Measurements from ENCODE around the gene LRRC63. TPM values are rescaled to one million over a fixed set of nuclear protein-coding genes. Genes with fewer than 3 reads are reported as not detected.

LRRC63 gene
- polyA plus RNA-seq, 1 of the 3 experiments (the other 2 are of a cell fraction) = 0.03 TPM

DNA sequence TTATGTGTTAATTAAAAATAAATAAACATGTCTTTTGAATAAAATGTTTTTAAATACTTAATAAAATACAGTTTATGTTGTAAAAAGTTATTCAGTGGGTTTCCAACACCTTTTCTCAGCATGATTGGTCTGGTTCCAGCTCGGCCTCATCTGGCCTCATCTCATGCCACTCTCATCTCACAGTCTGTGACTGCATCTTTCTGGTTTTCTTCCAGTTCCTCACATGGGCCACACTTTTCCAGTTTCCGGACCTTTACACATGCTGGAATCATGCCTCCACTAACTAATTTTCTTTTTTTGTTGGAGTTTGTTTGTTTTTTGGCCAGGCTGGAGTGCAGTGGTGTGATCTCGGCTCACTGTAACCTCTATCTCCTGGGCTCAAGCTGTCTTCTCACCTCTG, 92.8 kb downstream of the LRRC63 start:
- no peaks in the 10 kb centered on the region for H3K79me2 ChIP-seq (ENCODE audit: insufficient read depth)
- ChIA-PET CTCF (interaction anchor here (1.0 kb wide), 1 partner anchor 24 kb away, joined by 3 read pairs; no protein-coding TSS in a partner anchor), POLR2A (no interaction called here)
- no peak overlapping the region for H3K4me2 ChIP-seq
- no peaks in the 10 kb centered on the region for H4K20me1 ChIP-seq (ENCODE audit: insufficient read depth)
- H3K9me2 ChIP-seq = no peaks in the 10 kb centered on the region
- H2AFZ ChIP-seq (ENCODE audit: low read depth) = no peak overlapping the region
- no peaks in the 10 kb centered on the region for H3K4me1 ChIP-seq (ENCODE audit: control insufficient read depth in 1 of 2, insufficient read depth in 2 of 2, low read depth in 1 of 2, low read length in 1 of 2)
- no peaks in the 10 kb centered on the region for H3K36me3 ChIP-seq (replicated peaks in 1 of 2; ENCODE audit: control insufficient read depth in 1 of 2, insufficient read depth in 2 of 2, low read length in 1 of 2)
- no peaks in the 10 kb centered on the region for H3K27me3 ChIP-seq (ENCODE audit: insufficient read depth)
- H3K9me3 ChIP-seq = no peaks in the 10 kb centered on the region
- no peak overlapping the region for H3K27ac ChIP-seq (ENCODE audit: low read depth in 2 of 2, low read length in 1 of 2)
- DNase-seq = no peak
- H3K4me3 ChIP-seq (ENCODE audit: low read depth in 2 of 2, low read length in 1 of 2) = no peak overlapping the region
- no peaks in the 10 kb centered on the region for H3F3A ChIP-seq (replicated peaks; ENCODE audit: insufficient read depth)
- TF ChIP-seq NFIC (IDR thresholded peaks at IDR 0.05; ENCODE audit: borderline replicate concordance) (no peak), SIN3A (IDR thresholded peaks at IDR 0.05; ENCODE audit: borderline replicate concordance, low read depth, low read length) (no peak), YY1 (IDR thresholded peaks at IDR 0.05; ENCODE audit: low read depth) (no peak), RCOR1 (IDR thresholded peaks at IDR 0.05; ENCODE audit: low read length) (no peak), RFX5 (IDR thresholded peaks at IDR 0.05; ENCODE audit: low read length) (no peak), CHD2 (IDR thresholded peaks at IDR 0.05; ENCODE audit: low read length, partially characterized antibody) (no peak), TCF12 (IDR thresholded peaks at IDR 0.05) (no peak), EZH2phosphoT487 (IDR thresholded peaks at IDR 0.05; ENCODE audit: borderline replicate concordance, low read depth) (no peak), JUND (IDR thresholded peaks at IDR 0.05) (no peak)
- TF ChIP-seq, protein P1, sequence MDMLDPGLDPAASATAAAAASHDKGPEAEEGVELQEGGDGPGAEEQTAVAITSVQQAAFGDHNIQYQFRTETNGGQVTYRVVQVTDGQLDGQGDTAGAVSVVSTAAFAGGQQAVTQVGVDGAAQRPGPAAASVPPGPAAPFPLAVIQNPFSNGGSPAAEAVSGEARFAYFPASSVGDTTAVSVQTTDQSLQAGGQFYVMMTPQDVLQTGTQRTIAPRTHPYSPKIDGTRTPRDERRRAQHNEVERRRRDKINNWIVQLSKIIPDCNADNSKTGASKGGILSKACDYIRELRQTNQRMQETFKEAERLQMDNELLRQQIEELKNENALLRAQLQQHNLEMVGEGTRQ (IDR thresholded peaks at IDR 0.05; ENCODE audit: borderline replicate concordance, low read depth, low read length) = no peak
- 67% methylated on average over 3 of the region's 3 CpGs for WGBS (ENCODE audit: low lambda C conversion rate)
- no peak overlapping the region for H3K9ac ChIP-seq

DNA sequence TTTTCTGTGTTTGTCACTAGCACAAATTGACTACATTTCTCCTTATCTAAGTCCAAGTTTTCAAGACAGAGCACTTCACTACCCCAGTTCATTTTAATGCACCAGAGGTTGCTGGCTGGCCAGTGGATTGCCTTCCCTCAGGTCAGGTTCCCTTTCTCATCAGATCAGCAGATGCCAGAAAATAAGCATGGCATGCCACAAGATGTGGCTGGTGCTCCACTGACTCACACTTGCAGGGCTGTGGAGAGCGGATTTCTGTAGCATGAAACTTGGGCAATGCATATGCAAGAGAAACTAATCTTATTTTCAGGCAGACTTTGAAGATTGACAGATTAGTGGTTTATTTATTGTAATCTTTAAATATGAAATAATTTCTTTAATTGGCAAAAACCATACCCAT, 95.8 kb downstream of the LRRC63 start:
- Histone ChIP-seq H3K36me3 (replicated peaks in 1 of 2; ENCODE audit: control insufficient read depth in 1 of 2, insufficient read depth in 2 of 2, low read length in 1 of 2) (no peaks in the 10 kb centered on the region), H2AFZ (ENCODE audit: low read depth) (no peak overlapping the region), H3K9me2 (no peaks in the 10 kb centered on the region), H3F3A (replicated peaks; ENCODE audit: insufficient read depth) (no peaks in the 10 kb centered on the region), H3K9me3 (no peaks in the 10 kb centered on the region), H3K9ac (no peak overlapping the region), H4K20me1 (ENCODE audit: insufficient read depth) (no peaks in the 10 kb centered on the region), H3K4me1 (ENCODE audit: control insufficient read depth in 1 of 2, insufficient read depth in 2 of 2, low read depth in 1 of 2, low read length in 1 of 2) (no peaks in the 10 kb centered on the region), H3K27ac (ENCODE audit: low read depth in 2 of 2, low read length in 1 of 2) (no peak overlapping the region), H3K4me3 (ENCODE audit: low read depth in 2 of 2, low read length in 1 of 2) (no peak overlapping the region), H3K79me2 (ENCODE audit: insufficient read depth) (no peaks in the 10 kb centered on the region), H3K4me2 (no peak overlapping the region), H3K27me3 (ENCODE audit: insufficient read depth) (no peaks in the 10 kb centered on the region)
- DNase-seq = no peak
- TF ChIP-seq, protein P2, sequence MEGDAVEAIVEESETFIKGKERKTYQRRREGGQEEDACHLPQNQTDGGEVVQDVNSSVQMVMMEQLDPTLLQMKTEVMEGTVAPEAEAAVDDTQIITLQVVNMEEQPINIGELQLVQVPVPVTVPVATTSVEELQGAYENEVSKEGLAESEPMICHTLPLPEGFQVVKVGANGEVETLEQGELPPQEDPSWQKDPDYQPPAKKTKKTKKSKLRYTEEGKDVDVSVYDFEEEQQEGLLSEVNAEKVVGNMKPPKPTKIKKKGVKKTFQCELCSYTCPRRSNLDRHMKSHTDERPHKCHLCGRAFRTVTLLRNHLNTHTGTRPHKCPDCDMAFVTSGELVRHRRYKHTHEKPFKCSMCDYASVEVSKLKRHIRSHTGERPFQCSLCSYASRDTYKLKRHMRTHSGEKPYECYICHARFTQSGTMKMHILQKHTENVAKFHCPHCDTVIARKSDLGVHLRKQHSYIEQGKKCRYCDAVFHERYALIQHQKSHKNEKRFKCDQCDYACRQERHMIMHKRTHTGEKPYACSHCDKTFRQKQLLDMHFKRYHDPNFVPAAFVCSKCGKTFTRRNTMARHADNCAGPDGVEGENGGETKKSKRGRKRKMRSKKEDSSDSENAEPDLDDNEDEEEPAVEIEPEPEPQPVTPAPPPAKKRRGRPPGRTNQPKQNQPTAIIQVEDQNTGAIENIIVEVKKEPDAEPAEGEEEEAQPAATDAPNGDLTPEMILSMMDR (IDR thresholded peaks at IDR 0.05) = 0 out of 2 replicates have a peak, but pooled peaks have one; percentile 8
- TF ChIP-seq, protein P3, sequence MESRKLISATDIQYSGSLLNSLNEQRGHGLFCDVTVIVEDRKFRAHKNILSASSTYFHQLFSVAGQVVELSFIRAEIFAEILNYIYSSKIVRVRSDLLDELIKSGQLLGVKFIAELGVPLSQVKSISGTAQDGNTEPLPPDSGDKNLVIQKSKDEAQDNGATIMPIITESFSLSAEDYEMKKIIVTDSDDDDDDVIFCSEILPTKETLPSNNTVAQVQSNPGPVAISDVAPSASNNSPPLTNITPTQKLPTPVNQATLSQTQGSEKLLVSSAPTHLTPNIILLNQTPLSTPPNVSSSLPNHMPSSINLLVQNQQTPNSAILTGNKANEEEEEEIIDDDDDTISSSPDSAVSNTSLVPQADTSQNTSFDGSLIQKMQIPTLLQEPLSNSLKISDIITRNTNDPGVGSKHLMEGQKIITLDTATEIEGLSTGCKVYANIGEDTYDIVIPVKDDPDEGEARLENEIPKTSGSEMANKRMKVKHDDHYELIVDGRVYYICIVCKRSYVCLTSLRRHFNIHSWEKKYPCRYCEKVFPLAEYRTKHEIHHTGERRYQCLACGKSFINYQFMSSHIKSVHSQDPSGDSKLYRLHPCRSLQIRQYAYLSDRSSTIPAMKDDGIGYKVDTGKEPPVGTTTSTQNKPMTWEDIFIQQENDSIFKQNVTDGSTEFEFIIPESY (IDR thresholded peaks at IDR 0.05; ENCODE audit: borderline replicate concordance, low read depth) = no peak
- 50% methylated on average over 1 of the region's 1 CpG for WGBS (ENCODE audit: low lambda C conversion rate)
- ChIA-PET POLR2A (no interaction called here), CTCF (no interaction called here)
